ENCODE data around the gene C10orf90. TPM values are rescaled to one million over a fixed set of nuclear protein-coding genes. Genes with fewer than 3 reads are reported as not detected.

C10orf90 gene
- total RNA-seq, 1 experiment from 2014 or later, result 0.67 TPM

GRCh38 chr10:126433351-126433750 is 237.1 kb downstream of the C10orf90 start:
- in situ Hi-C loops (cut with HindIII; ENCODE audit: low pct_unique_long_range_greater_than_20kb, low sequenced_read_pairs), result no loop called here
- no peak for DNase-seq (ENCODE audit: low read depth, low spot score)
- no peak for ATAC-seq
- no TSS peak for BruUV-seq (replicated peaks)
- Histone ChIP-seq H3K27ac (ENCODE audit: low read length) (no peak overlapping the region), H3K36me3 (ENCODE audit: control insufficient read depth, insufficient read depth, low read length) (no peaks in the 10 kb centered on the region), H3K27me3 (ENCODE audit: control insufficient read depth, insufficient read depth, low read length) (no peaks in the 10 kb centered on the region), H3K4me3 (ENCODE audit: low read depth in 2 of 2, low read length in 2 of 2) (no peak overlapping the region), H3K9me3 (ENCODE audit: control insufficient read depth, insufficient read depth, low read depth, low read length) (no peaks in the 10 kb centered on the region), H3K4me1 (ENCODE audit: control insufficient read depth, insufficient read depth, low read length) (no peaks in the 10 kb centered on the region)
- intact Hi-C loops (cut with micrococcal nuclease; ENCODE audit: unreplicated experiment), result no loop called here
- ChIA-PET POLR2A (no interaction called here), CTCF (no interaction called here)
- TF ChIP-seq REST (IDR thresholded peaks at IDR 0.05; ENCODE audit: insufficient read depth in 1 of 2, low read depth in 2 of 2, low read length in 1 of 2) (no peak), TCF7L2 (IDR thresholded peaks at IDR 0.05; ENCODE audit: low read depth, low read length) (no peak), CTCF (IDR thresholded peaks at IDR 0.05) (no peak), SIN3A (IDR thresholded peaks at IDR 0.05; ENCODE audit: borderline replicate concordance, insufficient read depth, low read depth, low read length) (no peak), POLR2AphosphoS5 (IDR thresholded peaks at IDR 0.05; ENCODE audit: low read depth, low read length) (no peak)

GRCh38 chr10:126432507-126432906 is 238.0 kb downstream of the C10orf90 start:
- intact Hi-C loops (cut with micrococcal nuclease; ENCODE audit: unreplicated experiment), result no loop called here

More at GRCh38 chr10:126432507-126432906, 238.0 kb downstream of the C10orf90 start:
- Histone ChIP-seq H3K4me1 (ENCODE audit: control insufficient read depth, insufficient read depth, low read length) (no peaks in the 10 kb centered on the region), H3K27me3 (ENCODE audit: control insufficient read depth, insufficient read depth, low read length) (no peaks in the 10 kb centered on the region), H3K36me3 (ENCODE audit: control insufficient read depth, insufficient read depth, low read length) (no peaks in the 10 kb centered on the region), H3K27ac (ENCODE audit: low read length) (no peak overlapping the region), H3K9me3 (ENCODE audit: control insufficient read depth, insufficient read depth, low read depth, low read length) (no peaks in the 10 kb centered on the region), H3K4me3 (ENCODE audit: low read depth in 2 of 2, low read length in 2 of 2) (no peak overlapping the region)
- ChIA-PET POLR2A (no interaction called here), CTCF (no interaction called here)
- no peak for DNase-seq (ENCODE audit: low read depth, low spot score)
- in situ Hi-C loops (cut with HindIII; ENCODE audit: low pct_unique_long_range_greater_than_20kb, low sequenced_read_pairs), result no loop called here
- TF ChIP-seq CTCF (IDR thresholded peaks at IDR 0.05) (no peak), REST (IDR thresholded peaks at IDR 0.05; ENCODE audit: insufficient read depth in 1 of 2, low read depth in 2 of 2, low read length in 1 of 2) (no peak), SIN3A (IDR thresholded peaks at IDR 0.05; ENCODE audit: borderline replicate concordance, insufficient read depth, low read depth, low read length) (no peak), POLR2AphosphoS5 (IDR thresholded peaks at IDR 0.05; ENCODE audit: low read depth, low read length) (no peak), TCF7L2 (IDR thresholded peaks at IDR 0.05; ENCODE audit: low read depth, low read length) (no peak)
- no peak for ATAC-seq
- BruUV-seq (replicated peaks), result no TSS peak
